Measurements from ENCODE around the gene CHURC1.

- TF ChIP-seq POLR2A (IDR thresholded peaks at IDR 0.05; ENCODE audit: low read length) (no peak), GATA1 (IDR thresholded peaks at IDR 0.05; ENCODE audit: low read depth, low read length) (no peak)
Observed at GRCh38 chr14:64952598-64953309, 38.5 kb downstream of the CHURC1 start.
